UCSD-AML1 (cell line): Measurements from ENCODE around the gene TNXB.

Experiments used
- DNase-seq: peaks from one replicate; lab custom pipeline; 2025; ENCODE audit not compliant: unreplicated experiment; lab: John Stamatoyannopoulos, UW

TNXB gene

DNA sequence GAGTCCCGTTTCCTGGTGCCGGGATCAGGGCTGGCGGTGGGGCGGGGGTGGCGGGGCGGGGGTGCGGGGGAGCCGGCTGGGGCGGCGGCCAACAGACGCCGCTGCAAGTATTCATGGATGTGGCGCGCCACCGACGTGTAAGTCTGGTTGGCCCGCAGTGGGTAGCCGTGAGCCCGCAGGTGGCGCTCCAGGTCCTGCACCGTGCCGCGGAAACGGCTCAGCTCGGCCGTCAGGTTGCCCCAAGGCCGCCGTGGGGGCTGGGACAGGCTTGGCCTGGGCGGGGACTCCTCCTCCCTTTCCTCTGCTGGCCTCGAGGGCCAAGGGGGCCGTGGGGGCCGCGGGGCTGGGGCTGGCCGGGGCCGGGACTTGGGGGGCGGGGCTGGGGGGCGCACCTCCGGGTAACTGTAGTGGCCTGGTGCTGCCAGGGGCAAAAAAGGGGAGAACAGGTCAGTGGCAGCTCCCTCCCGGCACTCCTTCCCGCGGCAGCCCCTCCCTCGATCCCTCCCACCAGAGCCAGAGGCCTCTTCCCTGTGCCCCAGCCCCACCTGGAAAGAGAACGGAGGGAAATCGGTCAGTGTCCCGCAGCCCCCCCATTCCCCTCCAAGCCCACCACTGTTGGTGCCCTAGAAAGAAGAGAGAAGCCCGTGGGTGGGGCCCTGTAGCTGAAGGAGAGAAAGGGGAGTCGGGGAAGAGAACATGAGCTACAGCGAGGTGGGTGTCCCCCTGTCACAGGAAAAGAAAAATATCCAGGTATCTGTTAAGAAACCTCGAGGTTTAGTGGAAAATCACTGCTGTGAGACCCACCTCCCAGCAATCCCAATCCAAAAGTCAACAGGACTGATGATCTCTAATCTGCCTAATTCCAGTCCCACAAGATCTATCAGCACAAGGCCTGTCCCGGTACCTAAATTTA, 21.3 kb downstream of the TNXB start:
- DNase-seq, result peak; percentile 83

- DNase-seq, result no peak
Observed at GRCh38 chr6:32086661-32087573, 22.2 kb downstream of the TNXB start.

DNA sequence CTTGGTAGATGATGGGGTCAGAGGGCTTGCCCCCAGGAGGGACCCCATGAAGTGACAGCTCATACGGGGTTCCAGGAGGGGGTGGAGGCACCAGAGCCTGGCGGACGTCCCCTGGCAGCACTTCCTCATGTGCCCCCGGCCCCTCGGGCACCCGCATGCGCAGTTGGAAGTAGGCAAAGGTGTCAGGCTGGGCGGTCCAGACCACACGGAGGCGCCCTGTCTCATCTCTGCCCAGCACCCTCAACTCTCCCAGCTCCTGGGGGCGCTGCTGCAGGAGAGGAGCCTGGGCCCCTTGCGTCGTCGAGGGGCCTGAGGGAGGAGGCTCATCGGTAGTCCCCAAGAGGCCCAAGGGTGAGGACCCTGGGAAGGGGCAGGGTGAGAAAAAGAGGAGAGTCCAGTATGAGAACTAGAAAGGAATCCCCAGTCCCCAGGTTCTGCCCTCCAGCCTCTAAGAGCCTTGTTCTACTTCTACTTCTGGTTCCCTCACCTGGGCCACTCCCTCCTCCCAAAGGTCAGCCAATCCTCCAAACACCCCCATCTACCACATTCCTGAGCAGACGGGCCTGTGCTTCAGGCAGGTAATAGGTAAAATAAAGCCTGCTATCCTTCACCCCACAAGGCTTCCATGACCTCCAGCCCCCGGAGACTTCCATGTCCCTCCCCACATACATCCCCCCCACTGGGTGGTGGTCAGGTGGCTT, 23.2 kb downstream of the TNXB start:
- no peak for DNase-seq

DNA sequence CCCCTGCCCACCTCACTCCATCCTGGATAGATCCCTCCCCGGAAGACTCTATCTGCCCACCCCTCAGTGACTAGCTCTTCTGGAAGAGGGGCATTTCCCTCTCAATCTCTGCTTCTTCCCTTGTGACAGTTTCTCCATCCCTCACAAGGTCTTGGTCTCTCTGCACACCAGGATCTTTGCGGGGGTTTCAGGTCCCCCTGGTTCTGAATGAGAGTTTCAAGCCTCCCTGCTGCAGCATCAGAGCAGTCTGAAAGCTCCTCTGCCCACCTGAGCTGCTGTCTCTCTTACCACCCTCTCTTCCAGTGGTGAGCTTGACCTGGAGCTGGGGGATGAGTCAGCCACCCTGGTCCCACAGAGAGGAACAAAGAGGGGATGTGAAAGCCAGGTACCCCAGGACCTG, 24.4 kb downstream of the TNXB start:
- no peak for DNase-seq

GRCh38 chr6:32083812-32084768, 25.0 kb downstream of the TNXB start:
- DNase-seq, result no peak

- DNase-seq, result no peak
Observed at GRCh38 chr6:32082935-32083334, 26.2 kb downstream of the TNXB start.

DNA sequence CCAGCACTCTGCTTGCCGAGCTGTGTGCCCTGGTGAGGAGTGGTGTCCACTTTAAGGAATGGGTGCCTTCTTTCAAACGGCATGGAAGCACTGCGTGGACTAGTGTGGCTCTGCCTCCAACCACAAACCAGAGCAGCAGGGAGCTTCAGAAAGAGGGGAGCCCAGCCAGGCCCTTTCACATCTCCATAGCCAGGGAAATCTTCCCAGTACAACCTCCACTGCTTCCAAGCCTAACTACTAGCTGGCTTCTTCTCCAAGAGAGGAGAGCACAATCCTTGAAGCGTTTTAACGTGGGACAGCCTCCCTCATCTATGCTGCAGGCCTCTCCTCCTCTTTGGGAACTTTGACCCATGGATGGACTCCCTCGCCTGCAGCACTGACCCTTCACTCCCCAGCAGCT, 26.7 kb downstream of the TNXB start:
- DNase-seq, result no peak

DNA sequence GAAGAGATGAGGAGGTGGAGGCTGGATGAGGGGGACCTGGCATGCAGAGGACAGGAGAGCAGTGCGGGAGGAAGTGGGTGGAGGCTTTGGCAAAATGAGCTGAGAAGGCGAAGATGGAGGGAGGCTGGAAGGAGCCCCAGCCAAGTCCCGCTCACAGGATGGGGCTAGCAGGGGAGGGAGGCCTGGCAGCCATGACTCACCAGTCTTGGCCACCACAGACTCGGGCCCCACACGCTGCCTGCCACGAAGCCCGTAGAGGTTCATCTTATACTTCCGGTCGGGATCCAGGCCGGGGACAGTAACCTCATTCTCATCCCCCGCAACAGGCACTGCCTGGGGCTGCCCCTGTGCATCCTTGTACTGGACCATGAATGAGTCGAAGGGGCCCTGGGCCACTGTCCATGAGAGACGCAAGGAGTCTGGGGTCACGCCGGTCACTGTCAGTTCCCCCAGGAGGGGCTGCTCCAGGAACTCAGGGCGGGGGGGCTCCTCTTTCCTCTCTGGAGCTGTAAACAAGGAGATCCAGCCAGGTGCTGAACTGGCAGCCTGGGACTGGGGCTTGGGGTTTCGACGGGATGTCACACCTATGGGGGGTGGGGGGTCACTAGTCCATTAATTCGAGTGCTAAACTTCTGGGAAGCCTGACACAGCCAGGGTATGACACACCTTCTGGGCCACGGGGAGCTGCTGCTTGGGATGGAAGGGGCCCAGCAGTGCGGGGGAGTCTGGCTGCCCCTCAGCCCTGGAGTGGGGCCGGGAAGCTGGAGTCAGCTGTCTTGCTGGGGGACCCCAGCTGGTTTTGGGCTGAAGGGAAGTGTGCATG, 27.8 kb downstream of the TNXB start:
- DNase-seq, result peak; percentile 71

DNA sequence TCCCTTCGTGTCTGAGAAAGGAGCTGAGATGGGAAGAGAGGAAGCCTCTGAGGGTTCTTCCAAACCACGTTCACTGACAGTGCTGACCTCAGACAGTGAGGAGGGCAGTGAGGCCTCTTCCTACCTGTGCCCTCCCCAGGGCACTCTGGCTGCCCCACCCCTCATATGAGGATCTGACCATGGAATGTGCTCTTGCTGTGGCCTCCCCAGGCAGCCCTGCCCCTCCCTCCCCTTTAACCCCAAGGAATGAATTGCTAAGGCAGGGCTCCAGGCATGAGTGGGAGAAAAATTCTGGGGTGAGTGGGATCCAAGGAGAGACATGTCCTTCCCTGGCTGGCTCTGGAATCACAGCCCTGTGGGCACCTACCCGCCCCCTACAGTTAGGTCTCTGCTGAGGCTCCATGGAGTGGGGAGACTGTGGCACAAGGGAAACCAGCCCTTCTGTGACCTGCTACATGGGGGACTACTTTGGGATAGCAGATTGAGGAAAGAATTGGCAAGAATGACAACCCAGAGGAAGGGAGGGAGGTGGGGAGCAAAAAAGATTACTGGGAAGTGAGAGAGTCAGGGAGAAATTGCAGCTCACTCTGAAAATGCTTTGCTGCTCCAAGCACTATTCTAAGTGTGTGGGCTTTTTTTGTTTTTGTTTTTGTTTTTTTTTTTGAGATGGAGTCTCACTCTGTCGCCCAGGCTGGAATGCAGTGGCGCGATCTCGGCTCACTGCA, 29.4 kb downstream of the TNXB start:
- DNase-seq, result no peak

DNA sequence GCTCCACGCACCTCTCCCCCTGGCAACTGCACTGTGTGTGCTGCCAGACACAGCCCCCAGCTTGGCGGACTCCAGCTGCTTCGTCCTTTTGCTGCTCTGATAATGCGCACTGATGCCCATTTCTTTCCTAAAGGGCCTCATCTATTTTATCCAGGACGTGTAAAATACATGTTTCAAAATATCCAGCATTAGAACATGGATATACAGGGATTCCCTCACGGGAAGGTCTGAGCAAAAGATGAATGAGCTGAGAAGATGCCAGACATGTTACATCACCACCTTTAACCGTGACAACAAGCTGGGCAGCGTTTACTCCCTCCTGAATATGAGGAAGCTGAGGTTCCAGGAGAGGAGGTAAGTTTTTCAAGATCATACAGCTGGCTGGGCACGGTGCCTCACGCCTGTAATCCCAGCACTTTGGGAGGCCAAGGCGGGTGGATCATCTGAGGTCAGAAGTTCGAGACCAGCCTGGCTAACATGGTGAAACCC, 32.8 kb downstream of the TNXB start:
- DNase-seq, result no peak

DNA sequence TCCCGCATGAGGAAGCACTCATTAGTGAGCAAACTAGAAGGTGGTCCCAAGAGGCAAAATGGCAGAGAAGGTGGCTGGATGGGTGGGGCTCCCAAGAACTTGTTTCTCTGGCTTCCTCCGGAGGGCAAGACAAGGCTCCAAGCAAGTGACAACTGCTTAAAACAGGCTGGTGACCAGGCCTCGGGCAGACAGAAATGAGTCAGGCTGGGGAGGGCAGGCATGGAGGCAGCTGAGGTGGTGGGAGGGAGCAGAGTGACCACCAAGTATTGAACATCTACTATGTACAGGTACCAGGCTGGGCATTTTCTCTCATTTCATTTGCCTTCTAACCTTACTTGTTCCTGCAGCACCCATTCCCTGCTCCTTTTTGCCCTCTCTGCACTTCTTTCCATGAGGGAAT, 33.4 kb downstream of the TNXB start:
- no peak for DNase-seq

GRCh38 chr6:32074996-32075532, 34.1 kb downstream of the TNXB start:
- DNase-seq, result no peak

- DNase-seq, result no peak
Observed at GRCh38 chr6:32073613-32074012, 35.5 kb downstream of the TNXB start.

DNA sequence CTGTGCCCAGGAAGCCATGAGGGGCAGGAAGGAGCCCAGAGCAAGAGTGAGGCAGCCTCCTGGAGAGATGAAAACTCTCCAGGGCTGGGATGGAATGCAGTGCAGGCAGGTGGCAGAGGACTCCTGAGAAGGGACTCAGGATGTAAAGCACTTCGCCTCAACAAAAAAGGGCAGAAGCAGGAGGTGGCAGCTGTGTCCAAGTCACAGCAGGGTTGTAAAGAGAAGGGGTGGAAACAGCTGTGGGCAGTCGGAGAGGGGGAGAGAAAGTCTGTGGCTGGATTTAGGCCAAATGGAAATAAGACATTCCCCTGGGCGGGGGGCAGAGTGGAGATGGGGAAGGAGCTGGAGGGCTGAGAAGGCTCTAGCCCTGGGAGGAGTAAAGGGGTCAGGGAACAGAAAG, 36.0 kb downstream of the TNXB start:
- DNase-seq, result no peak

- no peak for DNase-seq
Observed at GRCh38 chr6:32070814-32071543, 38.2 kb downstream of the TNXB start.

GRCh38 chr6:32069878-32070515, 39.1 kb downstream of the TNXB start:
- no peak for DNase-seq

DNA sequence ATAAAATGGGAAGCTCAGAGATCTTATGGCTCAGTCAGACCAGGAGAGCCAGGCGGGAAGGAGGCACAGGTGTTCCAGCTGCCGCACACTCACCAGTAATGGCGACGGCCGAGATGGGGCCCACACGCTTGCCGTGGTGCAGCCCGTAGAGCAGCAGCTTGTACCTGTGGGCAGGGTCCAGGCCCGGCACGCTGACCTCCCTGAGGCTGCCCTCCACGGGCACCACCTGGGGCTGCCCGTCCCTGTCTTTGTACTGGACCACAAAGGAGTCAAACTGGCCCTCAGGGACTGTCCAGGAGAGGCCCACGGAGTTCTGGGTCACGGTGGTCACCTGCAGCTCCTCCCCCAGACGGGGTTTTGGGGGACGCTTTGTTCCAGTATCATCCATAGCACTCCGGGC, 39.7 kb downstream of the TNXB start:
- no peak for DNase-seq
